ENCODE results near the gene DNAL1. TPM values are rescaled to one million over a fixed set of nuclear protein-coding genes. Genes with fewer than 3 reads are reported as not detected.

The DNAL1 gene
- total and polyA plus RNA-seq, 9 of the 15 experiments (the other 6 are each of a cell fraction or from before 2014, with no cell fraction given) = 1.6 to 11.7 (median 4.8) TPM

DNA sequence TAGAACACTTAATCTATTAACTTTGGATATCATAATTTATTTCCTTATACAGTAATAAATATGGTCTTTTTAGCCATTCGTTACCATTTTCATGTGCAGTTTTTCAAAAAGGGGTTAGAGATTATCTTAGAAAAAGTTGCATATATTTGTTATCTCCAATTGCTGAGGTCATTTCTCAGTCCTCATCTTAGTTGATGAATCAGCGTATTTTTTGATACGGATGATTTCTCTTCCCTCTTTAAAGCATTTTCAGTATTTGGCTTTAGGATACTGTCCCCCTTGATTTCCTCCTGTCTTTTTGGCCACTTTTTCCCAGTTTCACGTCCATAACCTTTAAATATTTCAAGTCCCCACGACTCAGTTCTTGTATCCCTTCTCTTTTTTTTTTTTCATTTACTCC, 21.8 kb downstream of the DNAL1 start (continued):
- TF ChIP-seq ILK (tag; IDR thresholded peaks at IDR 0.05; ENCODE audit: borderline replicate concordance, low read depth) (no peak), JUND (IDR thresholded peaks at IDR 0.05; ENCODE audit: borderline replicate concordance, low read depth, low read length) (no peak), JUND (tag; IDR thresholded peaks at IDR 0.05; ENCODE audit: borderline replicate concordance, low read depth, low read length) (0 out of 3 replicates have a peak, but pooled peaks have one; percentile 36), TBL1XR1 (IDR thresholded peaks at IDR 0.05; ENCODE audit: low read length in 2 of 2) (no peak), ELF2 (CRISPR knock-in tag; IDR thresholded peaks at IDR 0.05) (no peak), BHLHE40 (IDR thresholded peaks at IDR 0.05; ENCODE audit: low read length) (no peak), FOXK2 (conservative IDR thresholded peaks at IDR 0.05 in 1 of 2, IDR thresholded peaks at IDR 0.05 in 1 of 2; ENCODE audit: low read depth in 2 of 2) (no peak), ZSCAN29 (IDR thresholded peaks at IDR 0.05) (no peak), FUS (optimal IDR thresholded peaks at IDR 0.05; ENCODE audit: low read depth, low read length) (no peak), C11orf30 (IDR thresholded peaks at IDR 0.05; ENCODE audit: low read depth) (peak; percentile 95), ZNF3 (CRISPR knock-in tag; IDR thresholded peaks at IDR 0.05) (no peak), MBD2 (IDR thresholded peaks at IDR 0.05; ENCODE audit: borderline replicate concordance, low read depth) (no peak), SRSF3 (IDR thresholded peaks at IDR 0.05; ENCODE audit: insufficient read depth, low read length) (no peak), CC2D1A (IDR thresholded peaks at IDR 0.05) (no peak), DACH1 (IDR thresholded peaks at IDR 0.05; ENCODE audit: partially characterized antibody) (no peak), SRSF7 (optimal IDR thresholded peaks at IDR 0.05; ENCODE audit: low read depth, low read length) (no peak), ZNF764 (CRISPR knock-in tag; IDR thresholded peaks at IDR 0.05; ENCODE audit: low read depth) (no peak)
- TF ChIP-seq, protein P1, sequence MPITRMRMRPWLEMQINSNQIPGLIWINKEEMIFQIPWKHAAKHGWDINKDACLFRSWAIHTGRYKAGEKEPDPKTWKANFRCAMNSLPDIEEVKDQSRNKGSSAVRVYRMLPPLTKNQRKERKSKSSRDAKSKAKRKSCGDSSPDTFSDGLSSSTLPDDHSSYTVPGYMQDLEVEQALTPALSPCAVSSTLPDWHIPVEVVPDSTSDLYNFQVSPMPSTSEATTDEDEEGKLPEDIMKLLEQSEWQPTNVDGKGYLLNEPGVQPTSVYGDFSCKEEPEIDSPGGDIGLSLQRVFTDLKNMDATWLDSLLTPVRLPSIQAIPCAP (CRISPR knock-in tag; IDR thresholded peaks at IDR 0.05; ENCODE audit: borderline replicate concordance) = no peak
- TF ChIP-seq, protein P2, sequence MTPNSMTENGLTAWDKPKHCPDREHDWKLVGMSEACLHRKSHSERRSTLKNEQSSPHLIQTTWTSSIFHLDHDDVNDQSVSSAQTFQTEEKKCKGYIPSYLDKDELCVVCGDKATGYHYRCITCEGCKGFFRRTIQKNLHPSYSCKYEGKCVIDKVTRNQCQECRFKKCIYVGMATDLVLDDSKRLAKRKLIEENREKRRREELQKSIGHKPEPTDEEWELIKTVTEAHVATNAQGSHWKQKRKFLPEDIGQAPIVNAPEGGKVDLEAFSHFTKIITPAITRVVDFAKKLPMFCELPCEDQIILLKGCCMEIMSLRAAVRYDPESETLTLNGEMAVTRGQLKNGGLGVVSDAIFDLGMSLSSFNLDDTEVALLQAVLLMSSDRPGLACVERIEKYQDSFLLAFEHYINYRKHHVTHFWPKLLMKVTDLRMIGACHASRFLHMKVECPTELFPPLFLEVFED (CRISPR knock-in tag; conservative IDR thresholded peaks at IDR 0.05) = no peak
- TF ChIP-seq, protein P3, sequence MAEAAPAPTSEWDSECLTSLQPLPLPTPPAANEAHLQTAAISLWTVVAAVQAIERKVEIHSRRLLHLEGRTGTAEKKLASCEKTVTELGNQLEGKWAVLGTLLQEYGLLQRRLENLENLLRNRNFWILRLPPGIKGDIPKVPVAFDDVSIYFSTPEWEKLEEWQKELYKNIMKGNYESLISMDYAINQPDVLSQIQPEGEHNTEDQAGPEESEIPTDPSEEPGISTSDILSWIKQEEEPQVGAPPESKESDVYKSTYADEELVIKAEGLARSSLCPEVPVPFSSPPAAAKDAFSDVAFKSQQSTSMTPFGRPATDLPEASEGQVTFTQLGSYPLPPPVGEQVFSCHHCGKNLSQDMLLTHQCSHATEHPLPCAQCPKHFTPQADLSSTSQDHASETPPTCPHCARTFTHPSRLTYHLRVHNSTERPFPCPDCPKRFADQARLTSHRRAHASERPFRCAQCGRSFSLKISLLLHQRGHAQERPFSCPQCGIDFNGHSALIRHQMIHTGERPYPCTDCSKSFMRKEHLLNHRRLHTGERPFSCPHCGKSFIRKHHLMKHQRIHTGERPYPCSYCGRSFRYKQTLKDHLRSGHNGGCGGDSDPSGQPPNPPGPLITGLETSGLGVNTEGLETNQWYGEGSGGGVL (CRISPR knock-in tag; IDR thresholded peaks at IDR 0.05) = no peak
- TF ChIP-seq, protein P4, sequence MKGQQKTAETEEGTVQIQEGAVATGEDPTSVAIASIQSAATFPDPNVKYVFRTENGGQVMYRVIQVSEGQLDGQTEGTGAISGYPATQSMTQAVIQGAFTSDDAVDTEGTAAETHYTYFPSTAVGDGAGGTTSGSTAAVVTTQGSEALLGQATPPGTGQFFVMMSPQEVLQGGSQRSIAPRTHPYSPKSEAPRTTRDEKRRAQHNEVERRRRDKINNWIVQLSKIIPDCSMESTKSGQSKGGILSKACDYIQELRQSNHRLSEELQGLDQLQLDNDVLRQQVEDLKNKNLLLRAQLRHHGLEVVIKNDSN (CRISPR knock-in tag; IDR thresholded peaks at IDR 0.05) = no peak
- TF ChIP-seq, protein P5, sequence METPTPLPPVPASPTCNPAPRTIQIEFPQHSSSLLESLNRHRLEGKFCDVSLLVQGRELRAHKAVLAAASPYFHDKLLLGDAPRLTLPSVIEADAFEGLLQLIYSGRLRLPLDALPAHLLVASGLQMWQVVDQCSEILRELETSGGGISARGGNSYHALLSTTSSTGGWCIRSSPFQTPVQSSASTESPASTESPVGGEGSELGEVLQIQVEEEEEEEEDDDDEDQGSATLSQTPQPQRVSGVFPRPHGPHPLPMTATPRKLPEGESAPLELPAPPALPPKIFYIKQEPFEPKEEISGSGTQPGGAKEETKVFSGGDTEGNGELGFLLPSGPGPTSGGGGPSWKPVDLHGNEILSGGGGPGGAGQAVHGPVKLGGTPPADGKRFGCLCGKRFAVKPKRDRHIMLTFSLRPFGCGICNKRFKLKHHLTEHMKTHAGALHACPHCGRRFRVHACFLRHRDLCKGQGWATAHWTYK (CRISPR knock-in tag; IDR thresholded peaks at IDR 0.05) = no peak
- TF ChIP-seq, protein P6, sequence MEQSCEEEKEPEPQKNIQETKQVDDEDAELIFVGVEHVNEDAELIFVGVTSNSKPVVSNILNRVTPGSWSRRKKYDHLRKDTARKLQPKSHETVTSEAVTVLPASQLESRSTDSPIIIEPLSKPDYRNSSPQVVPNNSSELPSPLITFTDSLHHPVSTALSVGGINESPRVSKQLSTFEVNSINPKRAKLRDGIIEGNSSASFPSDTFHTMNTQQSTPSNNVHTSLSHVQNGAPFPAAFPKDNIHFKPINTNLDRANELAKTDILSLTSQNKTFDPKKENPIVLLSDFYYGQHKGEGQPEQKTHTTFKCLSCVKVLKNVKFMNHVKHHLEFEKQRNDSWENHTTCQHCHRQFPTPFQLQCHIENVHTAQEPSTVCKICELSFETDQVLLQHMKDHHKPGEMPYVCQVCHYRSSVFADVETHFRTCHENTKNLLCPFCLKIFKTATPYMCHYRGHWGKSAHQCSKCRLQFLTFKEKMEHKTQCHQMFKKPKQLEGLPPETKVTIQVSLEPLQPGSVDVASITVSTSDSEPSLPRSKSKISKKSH (CRISPR knock-in tag; IDR thresholded peaks at IDR 0.05) = no peak

Measured in K562 (cell line).